GM18907 (cell line): ENCODE results near the gene SNRNP70.

Experiments used
- ATAC-seq: cut with Tn5 transposase; IDR thresholded peaks from one replicate; pipeline ENCODE4 v1.9.1; 2021; ENCODE audit warnings: mild to moderate bottlenecking, moderate library complexity; ENCODE audit not compliant: unreplicated experiment

SNRNP70 gene

GRCh38 chr19:49097453-49098288 is 12.4 kb downstream of the SNRNP70 start:
- no peak for ATAC-seq

- ATAC-seq, result no peak
Observed at GRCh38 chr19:49098795-49099194, 13.5 kb downstream of the SNRNP70 start.

GRCh38 chr19:49101160-49101559 is 15.9 kb downstream of the SNRNP70 start:
- ATAC-seq, result no peak

- no peak for ATAC-seq
Observed at GRCh38 chr19:49102303-49102702, 17.1 kb downstream of the SNRNP70 start.

- no peak for ATAC-seq
Observed at GRCh38 chr19:49103331-49104085, 18.3 kb downstream of the SNRNP70 start.

GRCh38 chr19:49104229-49104864 is 19.1 kb downstream of the SNRNP70 start:
- ATAC-seq, result no peak

GRCh38 chr19:49106648-49107135 is 21.4 kb downstream of the SNRNP70 start:
- no peak for ATAC-seq

GRCh38 chr19:49107625-49108459 is 22.6 kb downstream of the SNRNP70 start:
- ATAC-seq, result no peak

GRCh38 chr19:49109051-49109450 is 23.8 kb downstream of the SNRNP70 start:
- ATAC-seq, result no peak

- no peak for ATAC-seq
Observed at GRCh38 chr19:49109569-49110233, 24.4 kb downstream of the SNRNP70 start.

GRCh38 chr19:49110567-49110966 is 25.3 kb downstream of the SNRNP70 start:
- no peak for ATAC-seq

GRCh38 chr19:49111218-49111998 is 26.2 kb downstream of the SNRNP70 start:
- ATAC-seq, result no peak

- peak; percentile 46 for ATAC-seq
Observed at GRCh38 chr19:49113762-49114629, 28.7 kb downstream of the SNRNP70 start, which contains the start of gene LIN7B. Gene LIN7B (plus strand): TSS chr19:49114370. CDS start chr19:49114405, 35 bp downstream.

- no peak for ATAC-seq
Observed at GRCh38 chr19:49114630-49115363, 29.5 kb downstream of the SNRNP70 start.

- no peak for ATAC-seq
Observed at GRCh38 chr19:49116544-49116943, 31.3 kb downstream of the SNRNP70 start.

GRCh38 chr19:49117677-49118564 is 32.7 kb downstream of the SNRNP70 start:
- ATAC-seq, result no peak
